ENCODE data around the gene WNK3. TPM values are rescaled to one million over a fixed set of nuclear protein-coding genes. Genes with fewer than 3 reads are reported as not detected.

WNK3 gene
- total and polyA plus RNA-seq, 8 donors, result 0.18 to 4.0 (median 0.62) TPM; not detected in 1

DNA sequence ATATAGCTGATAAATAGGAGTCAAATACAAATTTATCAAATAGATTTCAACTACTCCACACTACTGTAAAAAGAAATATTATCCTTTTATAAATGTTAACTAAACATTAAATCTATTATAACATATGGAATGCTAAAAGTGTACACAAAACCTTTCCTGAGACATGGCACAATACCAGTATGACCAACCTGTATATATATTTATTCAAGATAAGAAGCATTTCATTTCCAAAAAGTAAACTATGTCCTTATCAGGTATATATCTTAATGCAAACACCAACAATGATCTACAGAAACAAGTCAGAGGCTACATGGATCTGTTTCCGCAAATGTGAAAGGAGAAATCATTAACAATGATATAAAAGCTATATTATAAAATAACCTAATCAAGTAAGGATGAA lies 37.8 kb downstream of the WNK3 start:
- WGBS, 5 donors, result 35 to 64% (median 56%) methylated on average over 1 of the region's 1 CpG
- intact Hi-C loops (cut with DNase I; ENCODE audit: low total_unique reads), result no loop called here
- Histone ChIP-seq H3K4me1 (peaks cover 0 to 4% (median 0%) of the 10 kb centered on the region in 4 donors), H3K36me3 (no peaks in the 10 kb centered on the region), H3K4me3 (no peak overlapping the region), H3K9me3 (no peaks in the 10 kb centered on the region), H3K27me3 (no peaks in the 10 kb centered on the region), H3K27ac (no peak overlapping the region)
- TF ChIP-seq EP300 (IDR thresholded peaks at IDR 0.05) (no peak), POLR2A (IDR thresholded peaks at IDR 0.05) (no peak), POLR2AphosphoS5 (IDR thresholded peaks at IDR 0.05) (no peak)
- TF ChIP-seq, protein P1, sequence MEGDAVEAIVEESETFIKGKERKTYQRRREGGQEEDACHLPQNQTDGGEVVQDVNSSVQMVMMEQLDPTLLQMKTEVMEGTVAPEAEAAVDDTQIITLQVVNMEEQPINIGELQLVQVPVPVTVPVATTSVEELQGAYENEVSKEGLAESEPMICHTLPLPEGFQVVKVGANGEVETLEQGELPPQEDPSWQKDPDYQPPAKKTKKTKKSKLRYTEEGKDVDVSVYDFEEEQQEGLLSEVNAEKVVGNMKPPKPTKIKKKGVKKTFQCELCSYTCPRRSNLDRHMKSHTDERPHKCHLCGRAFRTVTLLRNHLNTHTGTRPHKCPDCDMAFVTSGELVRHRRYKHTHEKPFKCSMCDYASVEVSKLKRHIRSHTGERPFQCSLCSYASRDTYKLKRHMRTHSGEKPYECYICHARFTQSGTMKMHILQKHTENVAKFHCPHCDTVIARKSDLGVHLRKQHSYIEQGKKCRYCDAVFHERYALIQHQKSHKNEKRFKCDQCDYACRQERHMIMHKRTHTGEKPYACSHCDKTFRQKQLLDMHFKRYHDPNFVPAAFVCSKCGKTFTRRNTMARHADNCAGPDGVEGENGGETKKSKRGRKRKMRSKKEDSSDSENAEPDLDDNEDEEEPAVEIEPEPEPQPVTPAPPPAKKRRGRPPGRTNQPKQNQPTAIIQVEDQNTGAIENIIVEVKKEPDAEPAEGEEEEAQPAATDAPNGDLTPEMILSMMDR (IDR thresholded peaks at IDR 0.05), result no peak
- DNase-seq, result peak in 1 of 2 donors; percentile 5

DNA sequence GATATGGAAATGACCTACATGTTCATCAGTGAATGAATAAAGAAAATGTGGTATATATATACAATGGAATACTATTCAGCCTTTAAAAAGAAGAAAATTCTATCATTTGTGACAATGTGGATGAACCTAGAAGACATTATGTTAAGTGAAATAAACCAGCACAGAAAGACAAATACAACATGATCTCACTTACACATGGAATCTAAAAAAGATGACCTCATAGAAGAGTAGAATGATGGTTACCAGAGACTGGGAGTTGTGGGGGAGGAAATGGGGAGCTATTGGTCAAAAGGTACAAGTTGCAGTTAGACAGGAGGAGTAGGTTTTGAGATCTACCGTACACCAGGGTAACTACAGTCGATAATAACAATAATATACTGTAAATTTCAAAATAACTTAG lies 51.5 kb downstream of the WNK3 start:
- Histone ChIP-seq H3K27ac (no peak overlapping the region), H3K4me1 (no peaks in the 10 kb centered on the region), H3K36me3 (peaks cover 0 to 6% (median 0%) of the 10 kb centered on the region in 4 donors), H3K4me3 (no peak overlapping the region), H3K27me3 (no peaks in the 10 kb centered on the region), H3K9me3 (no peaks in the 10 kb centered on the region)
- intact Hi-C loops (cut with DNase I; ENCODE audit: low total_unique reads), result no loop called here
- TF ChIP-seq EP300 (IDR thresholded peaks at IDR 0.05), result no peak
- TF ChIP-seq, protein P1 (IDR thresholded peaks at IDR 0.05), result no peak
- no peak for TF ChIP-seq POLR2A (IDR thresholded peaks at IDR 0.05)
- no peak for TF ChIP-seq POLR2AphosphoS5 (IDR thresholded peaks at IDR 0.05)
- DNase-seq, result no peak
- WGBS, 5 donors, result 86 to 97% (median 96%) methylated on average over 2 of the region's 2 CpGs

DNA sequence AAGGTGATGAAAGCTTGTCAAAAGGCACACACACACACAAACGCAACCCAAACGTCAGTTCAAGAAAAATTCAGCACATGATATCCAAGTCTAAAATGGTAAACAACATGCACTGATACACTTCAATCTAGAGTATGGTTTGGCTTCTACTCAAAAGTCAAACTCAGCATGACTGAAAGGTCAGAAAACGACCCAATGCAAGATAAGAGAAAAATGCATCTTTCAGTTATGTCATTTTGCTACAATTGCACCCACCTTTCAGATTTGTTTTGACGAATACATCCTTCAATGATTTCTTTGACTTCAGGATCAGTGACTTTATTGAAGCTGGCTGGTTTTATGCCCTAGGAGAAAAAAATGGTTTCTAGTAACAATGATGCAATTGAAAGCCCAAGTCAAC lies 56.3 kb downstream of the WNK3 start:
- Histone ChIP-seq H3K36me3 (no peaks in the 10 kb centered on the region), H3K27ac (no peak overlapping the region), H3K4me3 (no peak overlapping the region), H3K9me3 (no peaks in the 10 kb centered on the region), H3K27me3 (peaks cover 0 to 5% (median 0%) of the 10 kb centered on the region in 3 donors), H3K4me1 (no peaks in the 10 kb centered on the region)
- WGBS, 5 donors, result 32 to 64% (median 41%) methylated on average over 4 of the region's 4 CpGs
- intact Hi-C loops (cut with DNase I; ENCODE audit: low total_unique reads), result no loop called here
- DNase-seq, result no peak
- no peak for TF ChIP-seq POLR2AphosphoS5 (IDR thresholded peaks at IDR 0.05)
- no peak for TF ChIP-seq POLR2A (IDR thresholded peaks at IDR 0.05)
- TF ChIP-seq EP300 (IDR thresholded peaks at IDR 0.05), result no peak
- TF ChIP-seq, protein P1 (IDR thresholded peaks at IDR 0.05), result no peak

DNA sequence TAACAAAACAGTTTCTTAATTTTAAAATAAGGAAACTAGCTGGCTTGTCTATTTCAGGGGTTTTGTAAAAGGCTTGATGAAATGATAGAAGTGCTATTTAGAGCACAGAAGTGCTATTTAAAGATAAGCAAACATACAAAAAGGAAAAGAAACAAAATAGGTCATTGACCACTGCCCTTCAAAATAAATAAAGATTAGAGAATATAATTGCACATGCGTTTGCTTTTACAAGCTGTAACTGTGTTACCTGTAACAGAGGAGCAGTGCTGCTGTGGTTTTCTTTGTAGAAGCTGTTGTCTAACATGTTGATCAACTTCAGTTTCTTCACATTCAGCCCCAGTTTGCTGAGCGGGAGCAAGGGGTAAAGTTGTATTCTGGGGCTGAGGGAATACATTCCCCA lies 63.5 kb downstream of the WNK3 start:
- no peak overlapping the region for H3K27ac ChIP-seq
- H3K36me3 ChIP-seq, result no peaks in the 10 kb centered on the region
- intact Hi-C loops (cut with DNase I; ENCODE audit: low total_unique reads), result no loop called here
- peaks cover 0 to 4% (median 0%) of the 10 kb centered on the region in 3 donors for H3K27me3 ChIP-seq
- H3K4me1 ChIP-seq, result no peaks in the 10 kb centered on the region
- no peak for DNase-seq
- 45 to 73% (median 69%) methylated on average over 2 of the region's 2 CpGs for WGBS, 5 donors
- TF ChIP-seq POLR2A (IDR thresholded peaks at IDR 0.05), result no peak
- no peak overlapping the region for H3K4me3 ChIP-seq
- no peaks in the 10 kb centered on the region for H3K9me3 ChIP-seq

DNA sequence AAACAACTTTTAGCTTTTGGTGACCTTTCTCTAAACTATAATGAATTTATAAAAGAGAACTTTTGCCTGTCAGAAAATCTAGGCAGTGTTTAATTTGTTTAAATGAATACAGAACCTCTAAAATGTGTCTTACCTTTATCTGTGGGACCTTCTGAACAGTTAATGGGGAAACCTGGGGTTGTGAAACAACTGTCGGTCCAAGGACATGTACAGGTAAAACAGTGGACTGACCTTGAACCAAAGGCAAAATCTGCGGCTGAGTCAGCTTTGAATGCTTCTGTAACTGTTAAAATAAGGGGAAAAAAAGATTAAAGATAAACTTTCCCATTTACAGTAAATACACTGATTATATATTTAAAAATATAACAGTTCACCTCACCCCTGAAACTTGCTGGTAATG lies 65.1 kb downstream of the WNK3 start:
- Histone ChIP-seq H3K27ac (no peak overlapping the region), H3K27me3 (peaks cover 0 to 9% (median 0%) of the 10 kb centered on the region in 3 donors), H3K36me3 (no peaks in the 10 kb centered on the region), H3K4me3 (no peak overlapping the region), H3K4me1 (no peaks in the 10 kb centered on the region), H3K9me3 (no peaks in the 10 kb centered on the region)
- DNase-seq, result peak in 1 of 2 donors; percentile 11
- TF ChIP-seq EP300 (IDR thresholded peaks at IDR 0.05), result no peak
- TF ChIP-seq POLR2AphosphoS5 (IDR thresholded peaks at IDR 0.05), result no peak
- no peak for TF ChIP-seq POLR2A (IDR thresholded peaks at IDR 0.05)
- TF ChIP-seq, protein P1 (IDR thresholded peaks at IDR 0.05), result no peak
- intact Hi-C loops (cut with DNase I; ENCODE audit: low total_unique reads), result no loop called here
- WGBS, 5 donors, result 58 to 88% (median 74%) methylated on average over 2 of the region's 2 CpGs
